Measurements from ENCODE around the gene WNK1. TPM values are rescaled to one million over a fixed set of nuclear protein-coding genes. Genes with fewer than 3 reads are reported as not detected.

WNK1 gene
- total RNA-seq, 1 donor from 2014 or later: 157 TPM

DNA sequence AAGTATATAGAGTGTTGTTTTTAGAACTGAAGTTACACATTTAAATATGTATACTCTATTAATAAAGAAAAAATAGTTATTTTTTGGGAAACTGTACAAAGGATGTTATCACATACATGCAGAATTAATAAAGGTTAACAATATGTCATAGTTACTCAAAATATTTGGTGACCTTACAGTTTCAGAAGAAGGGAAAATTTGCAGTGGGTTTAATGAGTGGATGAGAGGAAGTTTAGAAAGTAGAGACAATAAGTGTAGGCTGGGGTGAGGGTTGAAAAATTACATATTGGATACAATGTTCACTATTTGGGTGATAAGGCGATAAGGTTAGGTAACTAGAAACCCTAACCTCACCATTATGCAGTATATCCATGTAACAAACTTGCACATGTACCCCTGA, 13.5 kb downstream of the WNK1 start:
- no peak for FAIRE-seq
- no peaks in the 10 kb centered on the region for H3K9me3 Mint-ChIP-seq (ENCODE audit: unreplicated experiment)
- Histone ChIP-seq H3K9ac (ENCODE audit: low read length) (no peak overlapping the region), H3K36me3 (ENCODE audit: insufficient read depth, low read length) (no peaks in the 10 kb centered on the region), H3K4me1 (ENCODE audit: insufficient read depth, low read length) (no peaks in the 10 kb centered on the region), H4K20me1 (ENCODE audit: insufficient read depth, low read length) (peaks cover 89% of the 10 kb centered on the region), H3K4me3 (ENCODE audit: insufficient read depth, low read depth, low read length) (no peak overlapping the region), H3K4me2 (ENCODE audit: low read length) (no peak overlapping the region), H3K27ac (ENCODE audit: low read depth, low read length) (no peak overlapping the region), H3K79me2 (ENCODE audit: insufficient read depth, low read length) (peaks cover 98% of the 10 kb centered on the region), H3K27me3 (ENCODE audit: insufficient read depth, low read length) (no peaks in the 10 kb centered on the region), H3K9me3 (ENCODE audit: insufficient read depth, low read depth, low read length) (no peaks in the 10 kb centered on the region), H2AFZ (ENCODE audit: low read depth, low read length) (no peak overlapping the region)
- H3K4me1 Mint-ChIP-seq (ENCODE audit: low read depth, unreplicated experiment): peaks cover 9% of the 10 kb centered on the region
- no peaks in the 10 kb centered on the region for H3K27me3 Mint-ChIP-seq (ENCODE audit: low read depth, unreplicated experiment)
- no peak for DNase-seq (ENCODE audit: low read depth)
- peaks cover 5% of the 10 kb centered on the region for H3K36me3 Mint-ChIP-seq (ENCODE audit: low read depth, unreplicated experiment)
- no peak for TF ChIP-seq EZH2 (IDR thresholded peaks at IDR 0.05; ENCODE audit: insufficient read depth, low read length)
- TF ChIP-seq, protein P1, sequence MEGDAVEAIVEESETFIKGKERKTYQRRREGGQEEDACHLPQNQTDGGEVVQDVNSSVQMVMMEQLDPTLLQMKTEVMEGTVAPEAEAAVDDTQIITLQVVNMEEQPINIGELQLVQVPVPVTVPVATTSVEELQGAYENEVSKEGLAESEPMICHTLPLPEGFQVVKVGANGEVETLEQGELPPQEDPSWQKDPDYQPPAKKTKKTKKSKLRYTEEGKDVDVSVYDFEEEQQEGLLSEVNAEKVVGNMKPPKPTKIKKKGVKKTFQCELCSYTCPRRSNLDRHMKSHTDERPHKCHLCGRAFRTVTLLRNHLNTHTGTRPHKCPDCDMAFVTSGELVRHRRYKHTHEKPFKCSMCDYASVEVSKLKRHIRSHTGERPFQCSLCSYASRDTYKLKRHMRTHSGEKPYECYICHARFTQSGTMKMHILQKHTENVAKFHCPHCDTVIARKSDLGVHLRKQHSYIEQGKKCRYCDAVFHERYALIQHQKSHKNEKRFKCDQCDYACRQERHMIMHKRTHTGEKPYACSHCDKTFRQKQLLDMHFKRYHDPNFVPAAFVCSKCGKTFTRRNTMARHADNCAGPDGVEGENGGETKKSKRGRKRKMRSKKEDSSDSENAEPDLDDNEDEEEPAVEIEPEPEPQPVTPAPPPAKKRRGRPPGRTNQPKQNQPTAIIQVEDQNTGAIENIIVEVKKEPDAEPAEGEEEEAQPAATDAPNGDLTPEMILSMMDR (IDR thresholded peaks at IDR 0.05; ENCODE audit: insufficient read depth, low read depth, low read length): no peak
- H3K27ac Mint-ChIP-seq (ENCODE audit: unreplicated experiment): no peak overlapping the region
- no peak overlapping the region for H3K4me3 Mint-ChIP-seq (ENCODE audit: unreplicated experiment)

DNA sequence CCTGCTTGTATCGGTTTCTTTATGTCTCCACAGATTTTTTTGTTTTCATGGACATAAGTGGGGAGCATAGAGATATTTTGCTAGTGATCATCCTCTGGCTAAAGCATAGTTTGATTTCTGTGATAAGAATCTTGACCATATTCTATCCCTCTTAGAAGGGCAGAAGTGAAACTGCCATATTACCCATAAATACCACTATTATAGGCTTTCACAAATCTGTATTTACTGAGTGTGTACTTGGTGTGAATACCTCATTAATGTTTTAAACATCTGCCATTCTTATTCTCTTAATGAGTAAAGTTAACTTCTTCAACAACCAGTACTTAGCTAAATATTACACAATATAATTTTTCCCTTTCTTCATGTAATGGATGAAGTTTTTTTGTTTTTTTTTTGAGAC, 16.1 kb downstream of the WNK1 start:
- DNase-seq (ENCODE audit: low read depth): no peak
- H2AFZ ChIP-seq (ENCODE audit: low read depth, low read length): no peak overlapping the region
- H3K9me3 ChIP-seq (ENCODE audit: insufficient read depth, low read depth, low read length): no peaks in the 10 kb centered on the region
- H3K27ac ChIP-seq (ENCODE audit: low read depth, low read length): no peak overlapping the region
- H3K36me3 ChIP-seq (ENCODE audit: insufficient read depth, low read length): no peaks in the 10 kb centered on the region
- Mint-ChIP-seq H3K9me3 (ENCODE audit: unreplicated experiment) (no peaks in the 10 kb centered on the region), H3K27ac (ENCODE audit: unreplicated experiment) (no peak overlapping the region), H3K27me3 (ENCODE audit: low read depth, unreplicated experiment) (no peaks in the 10 kb centered on the region), H3K4me1 (ENCODE audit: low read depth, unreplicated experiment) (peaks cover 4% of the 10 kb centered on the region), H3K4me3 (ENCODE audit: unreplicated experiment) (no peak overlapping the region), H3K36me3 (ENCODE audit: low read depth, unreplicated experiment) (peaks cover 3% of the 10 kb centered on the region)
- peaks cover 98% of the 10 kb centered on the region for H3K79me2 ChIP-seq (ENCODE audit: insufficient read depth, low read length)
- no peaks in the 10 kb centered on the region for H3K4me1 ChIP-seq (ENCODE audit: insufficient read depth, low read length)
- no peak overlapping the region for H3K9ac ChIP-seq (ENCODE audit: low read length)
- H3K4me2 ChIP-seq (ENCODE audit: low read length): no peak overlapping the region
- H4K20me1 ChIP-seq (ENCODE audit: insufficient read depth, low read length): peaks cover 90% of the 10 kb centered on the region
- TF ChIP-seq, protein P1 (IDR thresholded peaks at IDR 0.05; ENCODE audit: insufficient read depth, low read depth, low read length): no peak
- TF ChIP-seq EZH2 (IDR thresholded peaks at IDR 0.05; ENCODE audit: insufficient read depth, low read length): no peak
- FAIRE-seq: no peak
- no peaks in the 10 kb centered on the region for H3K27me3 ChIP-seq (ENCODE audit: insufficient read depth, low read length)
- H3K4me3 ChIP-seq (ENCODE audit: insufficient read depth, low read depth, low read length): no peak overlapping the region

DNA sequence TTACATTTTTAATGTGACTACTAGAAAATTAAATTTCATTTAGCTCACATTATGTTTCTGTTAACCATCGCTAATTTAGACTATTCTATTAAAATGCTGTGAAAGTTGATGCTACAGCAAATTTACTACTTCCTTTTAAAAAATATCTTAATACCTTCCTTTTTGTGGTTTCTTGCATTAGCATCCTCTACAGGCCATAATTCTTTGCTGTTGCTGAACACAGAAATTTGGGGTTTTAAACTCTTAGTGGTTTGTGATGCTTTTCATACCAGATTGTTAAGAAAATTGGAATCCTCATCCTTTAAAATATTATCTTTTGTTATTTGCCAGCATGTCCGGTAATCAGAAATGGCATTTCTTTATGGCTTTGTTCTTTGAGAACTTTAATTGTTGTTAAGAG, 18.1 kb downstream of the WNK1 start:
- Histone ChIP-seq H3K4me2 (ENCODE audit: low read length) (no peak overlapping the region), H3K9me3 (ENCODE audit: insufficient read depth, low read depth, low read length) (no peaks in the 10 kb centered on the region), H3K79me2 (ENCODE audit: insufficient read depth, low read length) (peaks cover 98% of the 10 kb centered on the region), H3K9ac (ENCODE audit: low read length) (no peak overlapping the region), H2AFZ (ENCODE audit: low read depth, low read length) (no peak overlapping the region), H3K4me1 (ENCODE audit: insufficient read depth, low read length) (no peaks in the 10 kb centered on the region), H3K27ac (ENCODE audit: low read depth, low read length) (no peak overlapping the region), H3K4me3 (ENCODE audit: insufficient read depth, low read depth, low read length) (no peak overlapping the region), H3K27me3 (ENCODE audit: insufficient read depth, low read length) (no peaks in the 10 kb centered on the region), H3K36me3 (ENCODE audit: insufficient read depth, low read length) (no peaks in the 10 kb centered on the region), H4K20me1 (ENCODE audit: insufficient read depth, low read length) (peaks cover 89% of the 10 kb centered on the region)
- peak; percentile 41 for DNase-seq (ENCODE audit: low read depth)
- no peak for FAIRE-seq
- Mint-ChIP-seq H3K27ac (ENCODE audit: unreplicated experiment) (no peak overlapping the region), H3K27me3 (ENCODE audit: low read depth, unreplicated experiment) (no peaks in the 10 kb centered on the region), H3K36me3 (ENCODE audit: low read depth, unreplicated experiment) (no peaks in the 10 kb centered on the region), H3K4me1 (ENCODE audit: low read depth, unreplicated experiment) (peaks cover 15% of the 10 kb centered on the region), H3K9me3 (ENCODE audit: unreplicated experiment) (no peaks in the 10 kb centered on the region), H3K4me3 (ENCODE audit: unreplicated experiment) (no peak overlapping the region)
- TF ChIP-seq, protein P1 (IDR thresholded peaks at IDR 0.05; ENCODE audit: insufficient read depth, low read depth, low read length): no peak
- TF ChIP-seq EZH2 (IDR thresholded peaks at IDR 0.05; ENCODE audit: insufficient read depth, low read length): no peak

Data from astrocyte (in vitro differentiated cells and primary cell).